Activated CD4-positive, CD25-positive, alpha-beta regulatory T cell treated with anti-CD3 and anti-CD28 coated beads, Interleukin-2, amount 50 U/mL, for 24 hours (primary cell): ENCODE results near the gene DENND2D.
A peak's percentile ranks its signal among the peaks of the same experiment; 100 is the strongest.
"Not testable (repeated sequence)": the region's sequence is repeated elsewhere in the genome, so short reads cannot be mapped to it uniquely, and the experiment has no call there.

Experiments
- ATAC-seq, 2 donors: fragments of 150-1000 bp; cut with Tn5 transposase; one replicate each; pipeline ENCODE4 v1.10.0; 2021; ENCODE audit warnings: mild to moderate bottlenecking in 1 of 2, moderate library complexity in 1 of 2

The DENND2D gene

DNA sequence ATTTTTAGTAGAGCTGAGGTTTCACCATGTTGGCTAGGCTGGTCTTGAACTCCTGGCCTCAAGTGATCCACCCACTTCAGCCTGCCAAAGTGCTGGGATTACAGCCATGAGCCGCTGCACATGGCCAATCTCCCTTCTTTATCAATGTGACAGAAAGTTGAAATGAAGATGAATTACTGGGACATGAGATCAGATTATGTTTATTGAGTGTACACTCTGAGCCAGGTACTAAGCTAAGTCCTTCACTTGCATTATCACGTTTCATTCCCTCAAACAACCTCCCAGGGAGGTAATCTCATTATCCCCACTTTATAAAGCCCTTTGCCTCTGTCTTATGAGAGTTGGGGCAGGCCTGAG lies 20.8 kb upstream of the DENND2D start:
- no peak for ATAC-seq

DNA sequence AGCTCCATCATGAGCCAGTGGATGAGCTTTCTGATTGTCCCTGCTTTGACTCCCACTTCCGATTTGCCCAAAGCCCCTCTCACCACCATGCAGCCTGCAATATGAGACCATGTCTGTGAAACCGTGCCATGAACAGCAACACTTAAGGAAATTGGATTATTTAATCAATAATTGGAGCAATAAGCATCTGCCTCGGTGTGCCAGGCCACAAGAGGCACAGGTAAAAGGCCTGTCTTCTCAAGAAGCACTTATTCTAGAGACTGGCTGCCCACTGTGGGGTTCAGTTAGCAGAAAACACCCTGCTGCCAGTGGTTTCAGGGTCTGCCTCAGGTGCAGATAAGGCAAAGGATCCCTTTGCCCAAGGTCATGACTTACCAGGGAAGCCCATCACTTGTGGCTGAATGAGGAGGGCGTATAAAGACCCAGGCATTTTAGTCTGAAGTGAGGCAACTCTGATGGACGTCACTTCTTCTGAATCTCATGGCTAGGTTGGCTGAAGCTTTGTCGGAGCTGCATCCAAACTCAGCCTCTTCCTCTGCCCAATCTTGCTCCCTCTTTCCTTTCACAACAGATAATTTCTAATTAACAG lies 19.9 kb upstream of the DENND2D start:
- no peak for ATAC-seq

DNA sequence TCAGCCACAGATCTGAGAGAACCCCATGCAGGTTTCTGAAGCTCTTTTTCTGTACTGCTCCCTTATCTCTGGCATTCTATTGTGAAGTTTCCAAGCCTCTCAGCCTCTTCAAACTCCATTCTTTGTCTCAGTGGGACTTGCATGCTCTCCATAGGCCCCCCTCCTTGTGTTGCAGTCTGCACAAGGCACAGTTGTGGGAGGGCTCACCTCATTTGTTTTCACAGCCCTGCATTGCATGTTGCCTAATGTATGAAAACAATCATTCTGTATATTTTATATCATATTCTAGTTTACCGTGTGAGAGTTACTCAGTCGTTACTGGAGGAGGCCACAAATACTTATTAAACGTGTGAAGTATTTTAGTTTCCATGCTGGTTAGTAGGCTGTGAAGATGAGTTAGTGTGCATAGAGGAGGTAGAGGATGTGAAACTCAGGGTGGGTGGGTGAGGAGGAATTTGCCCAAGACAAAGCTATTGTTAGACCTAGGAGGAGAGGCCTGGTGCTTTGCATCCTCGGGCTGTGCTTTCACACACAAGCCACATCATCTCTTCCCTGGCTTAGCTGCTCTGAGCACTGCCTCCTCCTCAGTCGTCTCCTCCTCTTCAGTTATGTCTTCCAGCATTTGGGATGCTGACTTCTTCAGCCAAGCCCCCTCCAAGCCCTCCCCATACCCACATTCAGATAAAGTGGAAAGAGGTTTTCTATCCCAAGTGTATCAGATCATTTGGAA lies 19.3 kb upstream of the DENND2D start:
- peak; percentile 46 to 47 for ATAC-seq

DNA sequence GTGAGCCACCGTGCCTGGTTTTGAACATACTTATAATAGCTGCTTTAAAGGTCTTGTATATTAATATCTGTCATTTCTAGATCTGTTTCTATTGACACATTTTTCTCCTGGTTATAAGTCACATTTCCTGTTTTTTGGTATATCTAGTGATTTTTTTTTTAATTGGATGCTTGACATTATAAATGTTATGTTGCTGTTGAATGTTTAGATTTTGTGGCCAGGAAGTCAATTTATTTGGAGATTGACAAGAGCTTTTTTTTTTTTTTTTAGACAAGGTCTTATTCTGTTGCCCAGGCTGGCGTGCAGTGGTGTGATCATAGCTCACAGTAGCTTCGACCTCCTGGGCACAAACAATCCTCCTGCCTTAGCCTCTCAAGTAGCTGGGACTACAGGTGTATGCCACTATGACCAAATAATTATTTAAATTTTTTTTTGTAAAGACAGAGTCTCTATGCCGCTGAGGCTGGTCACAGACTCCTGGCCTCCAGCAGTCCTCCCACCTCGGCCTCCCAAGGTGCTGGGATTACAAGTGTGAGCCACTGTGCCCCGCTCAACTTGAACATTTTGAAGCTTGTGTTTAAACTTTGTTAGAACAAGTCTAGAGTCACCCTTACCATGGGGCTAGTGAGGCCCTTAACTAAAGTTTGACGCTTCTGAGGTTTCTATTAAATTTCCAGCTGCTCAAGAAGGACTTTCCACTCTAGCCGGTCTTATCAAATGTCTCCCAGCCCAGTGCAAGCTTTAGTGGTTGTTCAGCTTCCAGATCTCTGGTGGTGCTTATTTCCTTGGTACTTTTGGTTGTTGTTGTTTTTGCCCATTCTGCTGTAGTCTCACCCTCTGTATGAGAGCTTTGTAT lies 18.5 kb upstream of the DENND2D start:
- ATAC-seq, result no peak

DNA sequence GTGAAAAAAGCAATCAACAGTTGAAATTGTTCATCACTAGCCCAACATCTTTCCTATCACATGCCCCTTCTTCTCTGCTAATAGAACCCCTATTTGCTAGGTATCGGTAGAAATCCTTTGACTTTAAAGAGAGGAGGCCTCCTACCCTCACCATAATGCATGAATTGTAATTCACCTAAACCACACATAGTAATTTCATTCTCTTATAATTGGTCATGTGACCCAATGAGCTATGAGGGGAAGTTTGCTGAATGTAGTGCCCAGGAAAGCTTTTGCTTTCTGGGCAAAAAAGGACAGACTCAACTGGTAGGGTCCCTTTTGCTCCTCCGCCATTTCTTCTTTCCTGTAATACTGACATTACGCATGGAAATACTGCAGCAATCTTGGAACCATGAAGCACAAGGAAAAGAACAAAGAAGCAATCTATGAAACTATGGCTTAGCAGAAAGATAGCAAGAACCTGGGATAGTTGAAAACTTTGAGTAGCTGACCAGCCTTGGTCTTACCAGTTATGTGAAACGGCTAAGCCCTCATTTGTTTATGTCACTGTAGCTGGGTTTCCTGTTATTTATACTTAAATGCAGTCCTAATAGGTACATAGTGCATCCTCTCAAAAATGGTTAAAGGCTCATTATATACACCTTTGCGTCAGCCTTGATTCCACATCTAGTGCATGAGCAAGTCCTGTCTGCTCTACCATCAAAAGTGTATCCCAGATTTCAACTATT lies 16.9 kb upstream of the DENND2D start:
- peak; percentile 25 to 33 for ATAC-seq

DNA sequence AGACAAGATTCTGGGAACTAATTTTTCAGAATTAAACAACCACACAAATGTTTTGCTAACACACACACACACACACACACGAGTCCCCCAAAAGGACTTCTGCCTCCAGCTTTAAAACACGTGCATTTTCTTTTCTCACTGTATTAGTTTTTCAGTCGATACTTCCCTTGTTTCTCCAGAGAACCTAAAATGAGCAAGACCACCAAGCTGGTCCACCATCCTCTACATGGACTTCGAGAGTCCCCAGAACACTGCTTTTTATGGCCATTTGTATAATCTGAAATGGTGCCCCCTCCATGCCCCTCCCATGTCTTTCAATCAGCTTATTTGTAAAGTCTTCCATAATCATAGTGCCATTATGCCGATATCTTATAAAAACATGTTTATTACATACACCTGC lies 16.3 kb upstream of the DENND2D start:
- no peak for ATAC-seq

DNA sequence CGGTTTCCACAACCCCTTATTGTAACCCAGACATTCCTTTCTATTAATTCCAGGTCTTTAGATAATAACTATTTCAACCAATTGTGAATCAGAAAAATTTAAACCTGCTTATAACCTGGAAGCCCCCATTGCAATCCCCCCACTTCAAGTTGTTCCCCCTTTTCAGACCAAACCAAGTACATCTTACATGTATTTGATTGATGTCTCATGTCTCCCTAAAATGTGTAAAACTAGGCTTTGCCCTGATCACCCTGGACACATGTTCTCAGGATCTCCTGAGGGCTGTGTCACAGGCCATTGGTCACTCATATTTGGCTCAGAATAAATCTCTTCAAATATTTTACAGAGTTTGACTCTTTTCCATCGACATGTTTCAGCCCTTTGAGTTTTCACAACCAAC lies 14.8 kb upstream of the DENND2D start:
- ATAC-seq, result not testable (repeated sequence)

DNA sequence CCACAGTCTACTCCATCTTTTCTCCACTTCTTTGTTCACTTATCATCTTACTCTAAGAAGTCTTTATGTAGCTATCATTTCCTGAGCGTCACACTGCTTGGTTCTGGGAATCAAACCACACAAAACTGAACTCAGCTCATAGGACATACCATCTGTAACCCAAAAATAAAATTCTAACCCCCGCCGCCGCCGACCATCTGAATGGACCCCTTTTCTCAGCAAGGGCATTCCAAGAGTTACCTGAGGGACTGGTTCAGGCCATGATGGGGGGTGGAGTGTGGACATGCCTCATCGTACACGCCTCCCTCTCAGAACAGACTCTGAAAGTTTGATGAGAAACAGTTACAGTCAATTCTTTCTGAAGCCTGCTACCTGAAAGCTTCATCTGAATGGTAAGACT lies 14.4 kb upstream of the DENND2D start:
- ATAC-seq, result peak; percentile 31 to 39

DNA sequence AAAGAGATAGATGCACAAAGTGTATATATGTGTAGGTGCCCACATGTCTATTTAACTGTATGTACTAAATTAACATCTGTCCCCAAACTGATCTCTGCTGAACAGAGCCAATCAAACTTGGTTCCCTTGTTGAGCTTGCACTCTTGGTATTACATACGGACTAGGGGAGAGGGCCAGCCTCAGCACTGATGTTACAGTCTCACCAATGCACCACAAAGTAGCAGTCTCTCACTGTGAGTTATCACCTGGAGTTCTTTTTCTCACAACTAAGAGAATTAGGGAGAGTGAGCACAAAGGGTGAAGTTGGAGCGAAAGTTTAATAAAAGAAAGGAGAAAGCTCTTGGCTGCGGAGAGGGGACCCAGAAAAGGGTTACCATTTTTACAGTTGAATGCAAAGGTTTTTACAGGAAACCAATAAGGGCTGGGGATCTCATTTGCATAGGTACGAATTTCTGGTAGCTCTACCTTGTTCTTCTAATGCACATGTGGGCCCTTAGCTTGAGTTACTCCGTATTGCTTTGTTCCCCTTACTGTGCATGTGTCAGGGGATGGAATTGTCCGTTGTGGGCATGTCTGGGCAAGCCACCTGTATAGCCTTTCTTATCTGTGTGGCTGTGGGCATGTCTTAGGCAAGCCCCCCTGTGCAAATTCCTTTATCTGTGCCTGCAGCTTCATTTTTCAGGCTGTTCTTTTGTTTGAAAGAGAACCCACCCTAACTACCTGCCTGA lies 13.8 kb upstream of the DENND2D start:
- no peak for ATAC-seq

DNA sequence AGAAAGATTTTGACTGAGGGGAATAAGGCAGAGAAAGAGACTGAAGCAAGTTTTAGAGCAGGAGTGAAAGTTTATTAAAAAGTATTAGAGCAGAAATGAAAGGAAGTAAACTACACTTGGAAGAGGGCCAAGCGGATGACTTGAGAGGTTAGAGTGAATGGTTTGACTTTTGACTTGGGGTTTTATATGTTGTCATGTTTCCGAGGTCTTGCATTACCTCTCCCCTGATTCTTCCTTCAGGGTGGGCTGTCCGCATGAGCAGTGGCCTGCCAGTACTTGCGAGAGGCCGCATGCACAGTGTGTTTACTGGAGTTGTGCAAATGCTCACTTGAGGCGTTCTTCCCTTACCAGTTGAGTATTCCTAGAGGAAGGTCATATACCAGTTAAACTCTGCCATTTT lies 13.0 kb upstream of the DENND2D start:
- no peak for ATAC-seq

DNA sequence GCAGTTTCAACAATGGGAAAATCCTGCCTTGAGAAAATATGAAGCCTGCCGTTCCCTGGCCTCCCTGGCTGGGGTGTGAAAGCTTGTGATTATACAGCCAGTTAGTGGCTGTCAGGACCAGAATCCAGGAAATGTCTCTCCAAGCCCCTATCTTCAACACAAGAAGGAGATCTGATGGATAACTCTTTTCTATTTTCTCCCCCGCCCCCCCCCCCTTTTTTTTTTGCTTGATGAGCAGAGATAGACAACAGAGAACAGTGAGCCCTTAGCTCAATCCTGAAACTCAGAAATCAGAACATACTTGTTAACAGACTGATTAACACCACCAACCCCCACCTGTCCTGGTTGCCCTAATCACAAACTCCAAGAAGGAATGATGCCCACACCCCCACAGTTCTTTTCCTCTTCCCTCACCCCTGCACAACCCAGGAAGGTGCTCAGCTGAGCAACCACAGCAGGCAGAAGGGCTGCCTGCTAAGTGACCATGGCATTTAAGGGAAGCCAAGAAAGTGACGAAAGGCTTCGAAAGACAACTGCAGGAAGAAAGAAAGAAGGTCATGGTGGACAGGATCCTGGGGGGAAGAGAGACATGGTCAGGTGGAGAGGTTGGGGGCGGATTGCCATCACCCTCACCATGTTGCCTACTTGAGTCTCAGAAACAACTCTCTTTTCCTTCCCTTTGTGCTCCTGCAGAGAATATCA lies 12.3 kb upstream of the DENND2D start:
- ATAC-seq, result no peak

DNA sequence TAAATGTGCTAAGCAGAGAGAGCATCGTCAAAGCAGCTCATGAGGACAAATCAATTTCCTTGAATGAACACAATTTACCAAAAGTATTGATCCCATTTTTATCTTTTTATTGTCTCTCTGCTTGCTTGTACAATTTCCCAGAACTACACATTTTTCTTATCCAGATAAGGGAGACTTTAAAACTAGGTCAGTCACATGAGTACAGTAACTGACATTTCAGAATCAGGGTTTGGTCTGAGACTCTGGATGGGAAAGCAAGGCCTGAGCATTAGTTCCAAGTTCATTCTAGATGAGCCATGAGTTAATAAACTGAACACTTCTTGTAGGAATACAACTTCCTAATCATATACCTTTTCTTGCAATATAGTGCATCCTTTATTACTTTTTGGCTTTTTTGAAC lies 11.5 kb upstream of the DENND2D start:
- ATAC-seq, result no peak

DNA sequence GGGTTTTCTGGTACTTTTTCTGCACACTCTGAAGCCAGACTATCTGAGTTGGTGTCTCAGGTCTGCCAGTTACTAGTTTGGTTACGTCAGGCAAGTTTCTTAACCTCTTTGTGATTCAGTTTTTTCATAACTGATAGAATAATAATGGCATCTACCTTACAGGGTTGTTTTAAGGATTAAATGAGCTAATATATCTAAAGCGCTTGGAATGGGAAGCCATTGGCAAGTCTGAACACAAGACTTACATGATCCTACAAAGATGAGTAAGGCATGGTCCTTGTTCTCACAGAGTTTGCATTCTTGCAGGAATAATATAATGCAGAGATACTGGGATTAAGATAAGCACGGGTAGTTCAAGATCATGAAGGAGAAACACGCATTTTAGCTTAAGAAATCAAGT lies 9.2 kb upstream of the DENND2D start:
- ATAC-seq, result no peak

DNA sequence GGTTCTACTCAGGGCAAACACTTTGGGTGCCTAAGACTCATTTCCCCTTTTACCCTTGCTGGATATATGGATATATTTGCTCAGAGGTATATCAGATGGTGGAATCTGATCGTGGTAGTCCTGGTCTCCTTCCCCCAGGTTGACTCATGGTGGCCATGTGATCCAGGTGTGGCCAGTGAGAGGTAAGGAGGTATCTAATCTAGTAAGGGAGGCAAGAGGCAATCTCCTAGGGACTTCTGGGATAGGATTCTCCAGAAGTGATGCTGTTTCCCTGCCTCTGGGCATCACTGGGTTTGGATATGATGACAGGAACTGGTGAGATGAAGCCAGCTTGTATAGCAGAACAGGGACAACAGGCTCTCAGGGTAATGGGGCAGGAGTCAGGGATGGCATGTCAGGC lies 8.5 kb upstream of the DENND2D start:
- ATAC-seq, result no peak

DNA sequence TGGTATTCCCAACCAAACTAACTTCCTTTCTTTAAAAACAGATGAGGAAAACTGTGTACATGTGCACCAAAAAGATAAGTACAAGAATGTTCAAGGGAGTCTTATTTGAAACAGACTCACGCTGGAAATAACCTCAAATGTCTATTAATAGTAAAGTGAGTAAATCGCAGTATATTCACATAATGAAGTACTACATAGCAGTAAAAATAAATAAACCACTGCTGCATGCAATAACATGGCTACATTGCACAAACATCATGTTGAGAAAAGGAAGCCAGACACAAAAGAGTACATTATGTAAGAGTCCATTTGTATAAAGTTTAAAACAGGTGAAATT lies 5.2 kb upstream of the DENND2D start:
- ATAC-seq, result no peak

DNA sequence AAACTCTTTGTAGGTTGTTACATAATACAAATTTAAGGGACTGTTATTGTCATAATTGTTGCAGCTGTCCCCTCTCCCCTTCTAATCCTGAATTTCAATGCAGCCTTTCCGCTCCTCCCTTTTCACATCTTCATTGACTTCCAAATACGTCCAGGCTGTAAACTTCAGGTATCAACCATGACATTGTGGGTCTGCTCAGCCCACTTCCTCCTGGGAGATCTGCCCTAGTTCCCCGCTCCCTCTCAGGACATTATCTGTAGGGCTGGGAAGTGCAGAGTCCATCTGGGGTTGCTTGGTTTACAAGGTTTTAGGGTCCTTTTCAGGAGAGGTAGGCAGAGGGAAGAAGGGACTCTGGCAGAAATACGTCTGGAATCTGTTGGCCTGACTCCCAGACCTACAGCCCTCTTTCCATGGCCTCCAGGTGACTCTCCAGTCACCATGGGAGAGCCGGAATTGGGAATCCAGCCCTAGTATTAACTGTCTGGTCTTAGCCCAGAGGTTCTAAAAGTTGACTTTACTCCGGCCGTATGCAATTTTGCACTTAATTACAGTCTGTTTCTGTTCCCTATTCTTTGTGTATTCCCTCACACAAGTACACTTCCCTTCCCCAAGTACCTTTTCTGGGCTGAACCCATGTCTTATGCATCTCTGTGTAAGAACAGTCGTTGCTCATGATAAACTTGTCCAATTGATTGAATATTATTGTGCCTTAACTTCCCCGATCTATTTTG lies 4.7 kb upstream of the DENND2D start:
- ATAC-seq, result no peak

DNA sequence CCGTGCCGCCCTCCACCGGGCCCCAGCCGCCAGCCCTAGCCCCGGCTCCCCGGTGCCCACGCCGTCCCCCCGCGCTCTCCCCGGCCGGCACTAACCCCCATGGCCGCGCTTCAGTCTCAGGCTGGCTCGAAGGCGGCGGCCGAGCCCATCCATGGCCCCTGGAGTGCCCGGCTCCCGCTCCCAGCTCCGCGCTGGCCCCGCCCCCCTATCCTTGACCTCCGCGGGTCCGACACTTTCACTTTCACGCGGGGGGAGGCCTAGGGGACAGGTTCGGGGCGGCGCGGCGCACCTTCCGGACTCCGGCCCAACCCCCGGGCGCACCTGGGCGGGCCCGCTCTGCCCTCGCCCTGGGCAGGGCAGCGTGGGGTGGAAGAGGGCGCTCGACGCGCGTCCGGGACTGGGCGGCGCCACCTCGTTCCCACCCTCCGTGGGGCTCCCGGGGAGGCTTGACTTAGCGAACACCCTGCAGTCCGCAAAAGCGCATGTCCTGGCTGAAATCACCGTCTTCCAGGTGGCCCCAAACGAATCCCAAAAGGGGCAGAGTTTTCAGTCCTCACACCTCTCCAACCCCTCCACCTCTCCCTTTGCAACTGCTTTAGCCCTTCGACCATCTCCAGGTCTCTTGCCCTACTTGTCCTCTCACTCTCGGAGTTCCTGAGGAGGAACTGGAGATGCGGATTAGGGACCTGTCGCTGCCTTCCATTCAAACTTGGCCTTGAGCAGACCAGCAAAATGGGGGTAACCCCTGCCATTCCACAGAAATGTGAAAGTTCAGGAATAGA lies 3.9 kb upstream of the DENND2D start:
- ATAC-seq, result peak; percentile 59 to 65

DNA sequence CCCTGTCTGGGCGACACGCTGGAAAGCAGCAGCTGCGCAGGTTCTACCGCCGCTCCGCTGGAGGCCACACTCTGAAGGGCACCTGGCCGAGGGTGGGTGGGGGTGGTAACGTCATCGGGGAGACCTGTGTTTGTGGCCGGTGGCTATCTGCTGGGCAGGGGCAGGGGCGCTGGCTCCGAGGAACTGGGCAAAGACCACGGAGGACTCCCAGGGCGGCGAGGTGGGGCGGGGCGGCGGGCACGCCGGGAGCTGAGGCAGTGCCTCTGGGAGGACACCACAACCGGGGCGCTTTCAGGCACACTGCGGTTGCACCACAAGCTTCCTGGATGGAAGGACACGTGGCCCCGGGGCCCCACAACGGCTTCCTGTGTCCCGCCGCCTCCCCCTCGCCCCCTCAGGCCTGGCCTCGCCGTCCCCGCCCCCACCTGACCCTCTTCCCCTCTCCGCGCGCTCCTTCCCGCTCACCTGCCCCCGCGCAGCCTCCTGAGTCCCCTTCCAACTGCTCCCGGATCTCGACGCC lies 3.3 kb upstream of the DENND2D start:
- ATAC-seq, result peak; percentile 40 to 42

DNA sequence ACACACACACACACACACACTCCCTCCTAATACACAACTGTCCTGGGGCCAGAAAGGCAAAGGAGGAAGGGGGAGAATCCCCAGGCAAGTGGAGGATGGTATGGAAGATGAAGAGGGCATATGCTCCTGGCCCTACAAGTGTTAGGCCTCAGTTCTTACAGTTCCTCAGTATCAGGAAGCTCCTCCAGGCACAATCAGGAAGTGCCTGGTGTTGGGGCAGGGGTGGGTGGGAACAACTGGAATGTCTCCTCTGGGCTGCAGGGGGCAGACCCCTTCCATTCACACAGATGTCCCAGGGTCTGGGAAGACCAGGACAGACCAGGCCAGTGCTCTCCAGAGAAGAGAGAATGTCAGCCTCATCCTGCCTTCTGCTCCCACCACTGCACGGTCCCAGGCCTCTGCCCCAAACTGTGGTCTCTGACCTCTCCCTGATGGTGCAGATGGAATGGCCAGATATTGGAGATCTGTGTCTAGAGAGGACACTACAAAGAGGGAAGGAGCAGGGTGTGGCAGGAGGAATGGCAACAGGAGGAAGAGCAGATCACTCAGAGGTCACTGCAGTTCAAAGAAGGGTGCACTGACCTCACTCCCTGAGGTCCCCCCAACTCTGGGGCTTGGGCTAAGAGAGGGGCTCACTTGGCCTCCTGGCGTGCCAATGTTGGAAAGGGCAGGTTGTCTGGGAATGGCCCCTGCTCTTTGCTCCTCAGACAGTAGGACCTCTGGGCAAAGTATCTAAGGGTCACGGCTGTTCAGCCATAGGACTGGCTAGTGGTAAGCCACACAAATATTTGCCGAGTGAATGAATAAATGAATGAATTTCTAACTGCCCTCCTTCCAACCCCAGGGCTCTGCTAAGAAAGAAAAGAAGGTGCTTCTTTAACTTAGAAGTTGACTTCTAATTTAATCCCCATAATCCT lies 2.5 kb upstream of the DENND2D start:
- no peak for ATAC-seq
